Activated CD4-positive, CD25-positive, alpha-beta regulatory T cell (primary cell): ENCODE data around the gene SUMO3.

ENCODE experiments used
- DNase-seq, 4 experiments: peaks; one replicate each; lab custom pipeline; 2025; lab: John Stamatoyannopoulos, UW

Gene SUMO3

GRCh38 chr21:44801468-44802395 lies 16.1 kb downstream of the SUMO3 start, which contains the start of gene UBE2G2:
UBE2G2 (minus strand) TSS chr21:44801820; CDS start chr21:44801748, 72 bp downstream.
- DNase-seq: peak; percentile 70 to 79 (median 74)

- no peak for DNase-seq
Observed at GRCh38 chr21:44800971-44801467, 16.8 kb downstream of the SUMO3 start.

- no peak for DNase-seq
Observed at GRCh38 chr21:44800103-44800502, 17.8 kb downstream of the SUMO3 start.

- no peak for DNase-seq
Observed at GRCh38 chr21:44799646-44800045, 18.2 kb downstream of the SUMO3 start.

GRCh38 chr21:44797775-44798174 lies 20.1 kb downstream of the SUMO3 start:
- no peak for DNase-seq

- DNase-seq: no peak
Observed at GRCh38 chr21:44795342-44795741, 22.5 kb downstream of the SUMO3 start.

- DNase-seq: no peak
Observed at GRCh38 chr21:44793592-44794374, 24.1 kb downstream of the SUMO3 start.

GRCh38 chr21:44792702-44793591 lies 24.9 kb downstream of the SUMO3 start:
- peak in 1 of 4 experiments; percentile 20 for DNase-seq

- DNase-seq: no peak
Observed at GRCh38 chr21:44791993-44792392, 25.9 kb downstream of the SUMO3 start.

- DNase-seq: no peak
Observed at GRCh38 chr21:44791246-44791645, 26.6 kb downstream of the SUMO3 start.

- no peak for DNase-seq
Observed at GRCh38 chr21:44790368-44790767, 27.5 kb downstream of the SUMO3 start.

GRCh38 chr21:44789880-44790279 lies 28.0 kb downstream of the SUMO3 start:
- no peak for DNase-seq

- no peak for DNase-seq
Observed at GRCh38 chr21:44785620-44786335, 32.1 kb downstream of the SUMO3 start.

- DNase-seq: no peak
Observed at GRCh38 chr21:44784810-44785209, 33.1 kb downstream of the SUMO3 start.

GRCh38 chr21:44783020-44783696 lies 34.7 kb downstream of the SUMO3 start:
- no peak for DNase-seq

- no peak for DNase-seq
Observed at GRCh38 chr21:44780767-44781459, 36.9 kb downstream of the SUMO3 start.

- DNase-seq: no peak
Observed at GRCh38 chr21:44780137-44780502, 37.7 kb downstream of the SUMO3 start.

- no peak for DNase-seq
Observed at GRCh38 chr21:44779417-44780136, 38.3 kb downstream of the SUMO3 start.

- no peak for DNase-seq
Observed at GRCh38 chr21:44778983-44779382, 38.9 kb downstream of the SUMO3 start.
